HEK293 (cell line): ENCODE data around the gene SYT13.

Experiments
- CTCF ChIP-seq: fragments of 450-650 bp; formaldehyde crosslinking; IDR thresholded peaks from 2 replicates; pipeline ENCODE4 v1.5.1; 2016; ENCODE audit warnings: missing biosample characterization, missing genetic modification characterization
- REST ChIP-seq: fragments of 450-650 bp; formaldehyde crosslinking; IDR thresholded peaks from 2 replicates; pipeline ENCODE4 v1.5.1; 2016; ENCODE audit warnings: missing biosample characterization, missing genetic modification characterization
- ZNF121 ChIP-seq: fragments of 450-650 bp; formaldehyde crosslinking; IDR thresholded peaks from 2 replicates; pipeline ENCODE4 v1.5.1; 2016; ENCODE audit warnings: missing biosample characterization, missing genetic modification characterization
- ZNF639 ChIP-seq: fragments of 450-650 bp; formaldehyde crosslinking; IDR thresholded peaks from 2 replicates; pipeline ENCODE4 v1.5.1; 2016; ENCODE audit warnings: missing biosample characterization, missing genetic modification characterization

GRCh38 chr11:45234306-45235006 lies 51.7 kb downstream of the SYT13 start:
- no peak for TF ChIP-seq CTCF
- TF ChIP-seq ZNF639 (tag by site-specific recombination), result no peak
- TF ChIP-seq REST (tag by site-specific recombination), result no peak
- TF ChIP-seq ZNF121 (tag by site-specific recombination), result no peak
